ENCODE measurements around the gene ZBTB20. TPM values are rescaled to one million over a fixed set of nuclear protein-coding genes. Genes with fewer than 3 reads are reported as not detected.

Gene ZBTB20
- total and polyA plus RNA-seq, 12 donors, result 2.8 to 167 (median 108) TPM

GRCh38 chr3:115007966-115008365 is 139.1 kb downstream of the ZBTB20 start:
- no peak overlapping the region for H3K27ac ChIP-seq
- TF ChIP-seq POLR2A (IDR thresholded peaks at IDR 0.05), result no peak
- no peak for TF ChIP-seq CTCF (IDR thresholded peaks at IDR 0.05)
- H3K4me3 ChIP-seq, result no peak overlapping the region
- no peaks in the 10 kb centered on the region for H3K27me3 ChIP-seq
- no peaks in the 10 kb centered on the region for H3K36me3 ChIP-seq (replicated peaks in 1 of 2)
- 96 to 100% (median 97%) methylated on average over 1 of the region's 1 CpG for WGBS, 4 donors
- H3K4me1 ChIP-seq (replicated peaks in 1 of 2), result no peaks in the 10 kb centered on the region
- H3K9me3 ChIP-seq (replicated peaks in 1 of 3), result no peaks in the 10 kb centered on the region
- DNase-seq, result no peak
- intact Hi-C loops (cut with DNase I), result no loop called here

GRCh38 chr3:115004201-115005140 is 142.6 kb downstream of the ZBTB20 start:
- Histone ChIP-seq H3K27me3 (no peaks in the 10 kb centered on the region), H3K36me3 (replicated peaks in 1 of 2) (no peaks in the 10 kb centered on the region), H3K9me3 (replicated peaks in 1 of 3) (peaks cover 0 to 5% (median 3%) of the 10 kb centered on the region in 3 donors), H3K27ac (no peak overlapping the region), H3K4me3 (no peak overlapping the region), H3K4me1 (replicated peaks in 1 of 2) (no peaks in the 10 kb centered on the region)
- WGBS, 4 donors, result 86 to 94% (median 92%) methylated on average over 2 of the region's 2 CpGs
- intact Hi-C loops (cut with DNase I), result no loop called here
- no peak for TF ChIP-seq CTCF (IDR thresholded peaks at IDR 0.05)
- TF ChIP-seq POLR2A (IDR thresholded peaks at IDR 0.05), result no peak
- DNase-seq, result no peak

- Histone ChIP-seq H3K4me3 (no peak overlapping the region), H3K9me3 (replicated peaks in 1 of 3) (peaks cover 0 to 7% (median 3%) of the 10 kb centered on the region in 3 donors), H3K4me1 (replicated peaks in 1 of 2) (no peaks in the 10 kb centered on the region), H3K27me3 (no peaks in the 10 kb centered on the region), H3K27ac (no peak overlapping the region), H3K36me3 (replicated peaks in 1 of 2) (no peaks in the 10 kb centered on the region)
- no peak for DNase-seq
- no peak for TF ChIP-seq CTCF (IDR thresholded peaks at IDR 0.05)
- TF ChIP-seq POLR2A (IDR thresholded peaks at IDR 0.05), result no peak
- 94 to 99% (median 98%) methylated on average over 2 of the region's 2 CpGs for WGBS, 4 donors
- intact Hi-C loops (cut with DNase I), result no loop called here
Observed at GRCh38 chr3:114998971-114999579, 148.0 kb downstream of the ZBTB20 start.

GRCh38 chr3:114994554-114995341 is 152.3 kb downstream of the ZBTB20 start:
- Histone ChIP-seq H3K36me3 (replicated peaks in 1 of 2) (no peaks in the 10 kb centered on the region), H3K4me1 (replicated peaks in 1 of 2) (no peaks in the 10 kb centered on the region), H3K27me3 (no peaks in the 10 kb centered on the region), H3K4me3 (no peak overlapping the region), H3K9me3 (replicated peaks in 1 of 3) (peaks cover 0 to 5% (median 0%) of the 10 kb centered on the region in 3 donors), H3K27ac (no peak overlapping the region)
- DNase-seq, result no peak
- TF ChIP-seq CTCF (IDR thresholded peaks at IDR 0.05) (no peak), POLR2A (IDR thresholded peaks at IDR 0.05) (no peak)
- intact Hi-C loops (cut with DNase I), result no loop called here
- 89 to 96% (median 94%) methylated on average over 6 of the region's 6 CpGs for WGBS, 4 donors
